Measurements from ENCODE around the gene BIRC7.

BIRC7 gene

DNA sequence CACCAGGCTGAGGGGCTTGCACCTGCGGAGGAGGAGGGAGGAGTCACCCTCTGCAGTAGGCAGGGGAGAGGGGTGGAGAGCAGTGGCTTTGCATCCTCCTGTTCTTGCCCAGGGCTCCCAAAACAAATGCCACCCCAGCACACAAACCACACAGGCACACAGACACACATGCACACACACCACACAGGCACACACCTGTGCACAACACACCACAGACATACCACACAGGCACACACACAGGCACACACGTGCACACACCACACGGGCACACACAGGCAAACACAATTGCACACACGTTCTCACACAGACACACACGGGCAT is 46.4 kb upstream of the BIRC7 start:
- TF ChIP-seq, protein P1, sequence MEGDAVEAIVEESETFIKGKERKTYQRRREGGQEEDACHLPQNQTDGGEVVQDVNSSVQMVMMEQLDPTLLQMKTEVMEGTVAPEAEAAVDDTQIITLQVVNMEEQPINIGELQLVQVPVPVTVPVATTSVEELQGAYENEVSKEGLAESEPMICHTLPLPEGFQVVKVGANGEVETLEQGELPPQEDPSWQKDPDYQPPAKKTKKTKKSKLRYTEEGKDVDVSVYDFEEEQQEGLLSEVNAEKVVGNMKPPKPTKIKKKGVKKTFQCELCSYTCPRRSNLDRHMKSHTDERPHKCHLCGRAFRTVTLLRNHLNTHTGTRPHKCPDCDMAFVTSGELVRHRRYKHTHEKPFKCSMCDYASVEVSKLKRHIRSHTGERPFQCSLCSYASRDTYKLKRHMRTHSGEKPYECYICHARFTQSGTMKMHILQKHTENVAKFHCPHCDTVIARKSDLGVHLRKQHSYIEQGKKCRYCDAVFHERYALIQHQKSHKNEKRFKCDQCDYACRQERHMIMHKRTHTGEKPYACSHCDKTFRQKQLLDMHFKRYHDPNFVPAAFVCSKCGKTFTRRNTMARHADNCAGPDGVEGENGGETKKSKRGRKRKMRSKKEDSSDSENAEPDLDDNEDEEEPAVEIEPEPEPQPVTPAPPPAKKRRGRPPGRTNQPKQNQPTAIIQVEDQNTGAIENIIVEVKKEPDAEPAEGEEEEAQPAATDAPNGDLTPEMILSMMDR (IDR thresholded peaks at IDR 0.05; ENCODE audit: control insufficient read depth, extremely low read depth, insufficient read depth): no peak
- no peak for DNase-seq (ENCODE audit: low read depth)
- no peak overlapping the region for H3K4me3 ChIP-seq (ENCODE audit: low read depth, low read length)

DNA sequence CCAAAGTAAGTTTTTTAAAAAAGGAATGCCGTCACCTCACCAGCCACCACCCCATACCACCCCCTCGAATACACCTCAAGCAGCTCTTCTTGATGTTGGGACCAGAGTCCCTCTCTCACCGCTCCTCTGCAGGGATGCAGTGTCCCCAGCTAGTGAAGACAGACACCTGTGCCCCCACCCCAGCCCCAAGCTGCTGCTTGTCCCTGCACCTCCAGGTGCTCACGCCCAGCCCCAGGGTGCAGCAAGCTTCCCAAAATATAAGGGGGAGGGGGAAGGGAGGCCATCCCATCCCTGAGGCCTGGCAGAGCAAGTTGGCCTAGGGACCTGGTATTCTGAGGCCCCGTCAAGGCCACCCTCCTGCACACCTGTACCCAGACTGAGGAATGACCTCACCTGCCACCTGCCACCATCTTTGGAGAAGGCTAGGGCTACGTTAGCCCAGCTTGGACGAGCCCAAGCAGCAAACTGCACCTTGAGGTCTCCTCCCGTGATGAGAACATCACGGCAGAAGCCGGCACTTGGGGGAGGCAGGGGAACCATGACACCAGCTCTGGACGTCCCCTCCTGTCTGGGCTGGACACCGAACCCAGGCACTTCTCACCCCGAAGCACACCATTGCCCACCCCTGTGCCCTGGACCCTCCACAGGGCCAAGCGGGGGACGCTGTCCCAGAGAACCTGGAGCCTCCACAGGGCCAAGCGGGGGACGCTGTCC is 45.7 kb upstream of the BIRC7 start:
- TF ChIP-seq, protein P1 (IDR thresholded peaks at IDR 0.05; ENCODE audit: control insufficient read depth, extremely low read depth, insufficient read depth): no peak
- H3K4me3 ChIP-seq (ENCODE audit: low read depth, low read length): no peak overlapping the region
- no peak for DNase-seq (ENCODE audit: low read depth)

DNA sequence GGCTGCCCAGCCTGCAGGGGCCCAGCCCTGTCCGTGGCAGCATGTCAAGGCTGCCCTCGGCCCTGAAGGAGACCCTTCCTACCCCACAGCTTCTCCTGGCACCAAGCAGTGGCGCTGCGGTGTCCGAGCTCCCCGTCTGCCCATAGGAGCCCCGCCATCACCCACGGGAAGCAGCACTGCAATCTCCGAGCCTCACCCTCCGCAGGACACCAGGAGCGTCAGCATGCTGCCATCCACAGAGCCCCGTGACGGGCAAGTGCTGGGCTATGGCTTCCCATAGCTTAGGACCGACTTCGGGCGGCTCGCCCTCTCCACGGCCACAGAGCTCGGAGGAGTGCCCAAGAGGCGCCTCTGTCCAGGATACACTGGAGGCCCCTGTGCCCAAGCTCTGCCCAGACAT is 44.9 kb upstream of the BIRC7 start:
- H3K4me3 ChIP-seq (ENCODE audit: low read depth, low read length): no peak overlapping the region
- TF ChIP-seq, protein P1 (IDR thresholded peaks at IDR 0.05; ENCODE audit: control insufficient read depth, extremely low read depth, insufficient read depth): no peak
- no peak for DNase-seq (ENCODE audit: low read depth)

DNA sequence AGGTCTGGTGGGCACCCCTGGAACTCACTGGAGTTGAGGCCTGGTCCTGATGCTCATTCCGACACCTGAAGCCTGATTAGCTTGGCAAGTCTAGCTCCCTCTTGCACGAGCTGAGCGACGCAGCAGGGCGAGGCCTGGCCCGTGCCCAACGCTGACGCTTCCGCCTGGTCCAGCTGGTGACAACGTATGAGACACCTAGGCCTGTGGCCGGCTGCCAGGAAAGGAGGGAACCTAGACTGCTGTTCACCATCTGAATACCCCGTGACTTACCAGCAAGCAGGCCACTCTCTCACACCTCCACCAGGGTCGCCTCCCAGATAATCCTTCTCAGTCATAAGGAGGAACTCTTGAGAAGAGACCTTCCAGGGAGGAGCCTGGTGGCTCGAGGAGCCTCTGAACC is 44.3 kb upstream of the BIRC7 start:
- TF ChIP-seq, protein P1 (IDR thresholded peaks at IDR 0.05; ENCODE audit: control insufficient read depth, extremely low read depth, insufficient read depth): no peak
- H3K4me3 ChIP-seq (ENCODE audit: low read depth, low read length): no peak overlapping the region
- peak; percentile 93 for DNase-seq (ENCODE audit: low read depth)

DNA sequence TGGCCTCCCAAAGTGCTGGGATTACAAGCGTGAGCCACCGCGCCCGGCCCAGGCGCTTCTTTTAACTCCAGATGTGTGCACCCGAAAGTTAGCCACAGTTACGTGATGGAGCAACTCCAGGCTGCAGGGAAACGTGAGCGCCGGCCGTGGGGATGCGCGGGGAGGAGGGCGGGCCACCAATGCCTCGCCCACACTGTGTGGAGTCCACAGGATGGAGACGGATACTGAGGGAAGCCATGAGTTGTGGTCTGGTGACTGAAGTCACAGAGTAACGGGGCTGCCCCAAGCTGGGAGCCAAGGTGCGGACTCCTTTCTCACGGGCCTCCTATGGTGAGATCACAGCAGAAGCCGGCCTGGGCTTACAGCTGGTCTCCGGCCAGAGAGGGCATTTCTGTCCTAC is 43.0 kb upstream of the BIRC7 start:
- H3K4me3 ChIP-seq (ENCODE audit: low read depth, low read length): no peak overlapping the region
- TF ChIP-seq, protein P1 (IDR thresholded peaks at IDR 0.05; ENCODE audit: control insufficient read depth, extremely low read depth, insufficient read depth): no peak
- DNase-seq (ENCODE audit: low read depth): no peak

DNA sequence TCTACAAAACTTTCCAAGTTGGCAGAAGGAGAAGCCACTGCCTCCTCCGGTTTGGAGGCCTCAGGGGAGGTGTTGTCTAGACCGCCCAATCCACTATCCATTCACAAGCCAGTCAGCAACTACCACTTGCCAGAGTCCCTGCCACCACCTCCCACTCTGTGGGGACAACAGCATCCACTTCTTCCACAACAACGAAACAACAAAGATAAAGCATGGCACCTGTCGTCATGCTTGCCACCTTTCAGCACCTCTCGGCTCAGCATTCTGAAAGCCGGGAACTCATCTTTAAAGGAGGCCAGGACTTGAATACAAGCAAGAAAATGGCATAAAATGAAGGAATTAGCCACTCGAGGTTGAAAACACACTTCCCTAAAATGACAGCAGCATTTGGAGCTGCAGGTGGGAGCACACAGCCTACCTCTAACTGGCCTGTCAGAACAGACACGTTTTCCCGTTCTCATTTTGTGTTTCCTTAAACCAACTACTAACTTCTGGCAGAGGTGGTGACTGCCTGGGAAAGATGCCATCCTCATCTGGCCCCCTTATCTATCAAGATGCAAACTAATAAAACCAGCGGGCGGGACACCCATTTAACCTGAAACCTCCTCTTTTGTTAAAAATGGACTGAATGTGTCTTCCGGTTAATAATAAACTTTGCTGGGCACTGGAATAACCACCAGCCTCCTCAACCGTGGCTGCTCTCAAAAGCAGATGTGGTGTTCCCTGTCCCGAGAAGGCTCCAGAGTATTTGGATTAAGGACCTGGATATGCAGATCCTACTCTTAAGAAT is 41.5 kb upstream of the BIRC7 start:
- TF ChIP-seq, protein P1 (IDR thresholded peaks at IDR 0.05; ENCODE audit: control insufficient read depth, extremely low read depth, insufficient read depth): no peak
- no peak overlapping the region for H3K4me3 ChIP-seq (ENCODE audit: low read depth, low read length)
- DNase-seq (ENCODE audit: low read depth): peak; percentile 39
